Measurements from ENCODE around the gene VDAC1.
"Not testable (repeated sequence)": the region's sequence is repeated elsewhere in the genome, so short reads cannot be mapped to it uniquely, and the experiment has no call there.

The VDAC1 gene

DNA sequence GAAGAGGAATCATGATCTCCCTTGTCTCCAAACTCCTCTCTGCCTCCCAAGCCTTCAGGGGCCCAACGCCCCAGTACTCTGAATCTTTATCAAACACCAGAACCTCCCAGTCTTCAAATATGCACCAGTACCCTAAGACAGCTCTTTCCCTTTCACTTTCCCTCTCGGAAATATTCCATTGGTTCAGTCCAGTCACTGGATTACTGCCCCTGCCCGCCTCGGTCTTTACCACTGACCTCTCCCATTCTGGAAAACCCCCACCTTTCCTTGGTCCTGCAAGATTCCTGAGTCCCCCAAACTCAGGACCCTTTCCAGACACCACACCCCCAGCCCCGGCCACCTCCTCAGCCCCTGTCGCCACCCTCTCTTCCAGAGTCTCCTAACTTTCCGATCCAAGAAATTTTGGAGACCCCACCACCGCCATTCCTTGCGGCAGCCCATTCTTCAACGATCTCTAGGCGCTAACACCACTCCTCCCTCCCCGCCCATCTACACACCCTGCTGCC, 37.0 kb downstream of the VDAC1 start:
- DNase-seq (ENCODE audit: low read depth), result no peak

DNA sequence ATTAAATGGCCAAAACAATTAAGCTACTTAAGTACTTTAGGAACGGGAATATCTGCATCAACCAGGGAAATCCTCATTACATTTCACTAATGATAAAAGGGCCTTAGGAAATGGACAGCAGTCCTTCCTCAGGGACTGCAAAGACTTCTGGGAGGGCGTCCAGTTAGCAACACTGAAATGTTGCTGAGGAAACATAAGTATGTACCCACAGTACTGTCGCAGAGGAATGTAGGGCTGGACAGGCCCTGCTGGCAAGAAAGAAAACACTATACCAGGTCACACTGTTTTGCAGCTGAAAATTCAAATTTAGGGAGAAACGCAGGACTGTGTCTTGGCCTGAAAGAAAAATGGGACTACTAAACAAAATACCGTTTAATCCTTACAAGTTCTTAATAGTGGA, 37.7 kb downstream of the VDAC1 start:
- no peak for DNase-seq (ENCODE audit: low read depth)

DNA sequence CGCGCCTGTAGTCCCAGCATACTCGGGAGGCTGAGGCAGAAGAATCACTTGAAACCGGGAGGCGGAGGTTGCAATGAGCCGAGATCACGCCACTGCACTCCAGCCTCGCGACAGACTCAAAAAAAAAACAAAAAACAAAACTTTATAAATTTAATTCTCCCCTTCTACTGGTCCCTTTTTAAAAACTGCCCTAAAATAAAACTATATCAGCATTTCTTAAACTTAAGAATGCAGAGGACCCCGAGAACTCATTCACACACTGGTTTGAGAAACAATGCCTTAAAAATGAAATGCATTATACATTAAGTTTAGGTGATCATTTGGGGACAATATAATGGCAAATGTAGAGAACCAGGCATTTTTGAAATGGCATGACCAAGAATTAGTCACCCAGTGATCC, 38.7 kb downstream of the VDAC1 start:
- DNase-seq (ENCODE audit: low read depth), result no peak

DNA sequence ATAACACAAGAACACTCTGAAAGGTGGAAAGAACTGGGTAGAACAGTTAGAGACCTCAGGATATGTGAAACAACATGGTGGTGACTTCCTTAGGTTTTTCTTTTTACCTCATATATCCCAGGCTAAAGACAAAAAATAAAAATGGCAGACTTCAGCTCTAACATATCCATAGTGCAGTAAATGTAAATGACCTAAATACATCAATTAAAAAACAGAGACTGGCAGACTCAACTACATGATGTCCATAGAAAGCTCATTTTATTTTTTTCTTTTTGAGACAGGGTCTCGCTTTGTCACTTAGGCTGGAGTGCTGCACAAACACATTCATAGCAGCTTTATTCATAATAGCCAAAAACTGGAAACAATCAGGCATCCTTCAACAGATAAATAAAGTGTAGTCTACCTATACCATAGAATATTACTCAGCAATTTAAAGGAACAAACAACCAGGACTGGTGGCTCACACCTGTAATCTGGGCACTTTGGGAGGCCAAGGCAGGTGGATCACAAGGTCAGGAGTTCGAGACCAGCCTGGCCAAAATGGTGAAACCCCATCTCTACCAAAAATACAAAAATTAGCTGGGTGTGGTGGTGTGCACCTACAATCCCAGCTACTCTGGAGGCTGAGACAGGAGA, 41.2 kb downstream of the VDAC1 start:
- DNase-seq (ENCODE audit: low read depth), result no peak

DNA sequence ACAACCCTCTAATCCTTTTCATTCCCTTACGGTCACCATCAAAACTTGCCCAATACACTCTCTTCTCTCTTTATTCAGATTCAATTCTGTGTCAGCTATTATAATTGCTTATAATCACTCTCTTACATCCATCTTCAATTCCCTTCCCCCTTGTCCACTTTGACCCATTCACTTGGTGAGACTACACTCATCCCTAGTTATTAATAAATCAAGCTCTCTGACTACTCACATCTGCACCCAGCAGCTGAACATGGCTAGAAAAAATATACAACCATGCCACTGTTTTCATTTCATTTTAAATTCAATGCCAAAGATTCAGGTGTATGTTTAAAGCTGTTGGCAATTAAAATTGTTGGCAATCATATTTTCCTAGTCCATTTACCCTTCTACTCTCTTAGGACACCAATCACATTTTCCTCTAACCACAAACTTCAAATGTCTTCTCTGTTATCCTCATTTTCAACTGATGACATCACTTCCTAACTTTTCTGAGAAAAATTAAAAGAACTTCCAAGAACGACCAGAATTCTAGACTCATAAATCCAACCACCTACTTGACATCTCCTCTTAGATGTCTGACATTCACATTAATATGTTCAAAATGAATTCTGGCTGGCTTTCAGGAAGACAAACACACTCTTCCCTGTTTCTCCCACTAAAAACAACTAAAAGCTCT, 41.8 kb downstream of the VDAC1 start:
- DNase-seq (ENCODE audit: low read depth), result no peak

DNA sequence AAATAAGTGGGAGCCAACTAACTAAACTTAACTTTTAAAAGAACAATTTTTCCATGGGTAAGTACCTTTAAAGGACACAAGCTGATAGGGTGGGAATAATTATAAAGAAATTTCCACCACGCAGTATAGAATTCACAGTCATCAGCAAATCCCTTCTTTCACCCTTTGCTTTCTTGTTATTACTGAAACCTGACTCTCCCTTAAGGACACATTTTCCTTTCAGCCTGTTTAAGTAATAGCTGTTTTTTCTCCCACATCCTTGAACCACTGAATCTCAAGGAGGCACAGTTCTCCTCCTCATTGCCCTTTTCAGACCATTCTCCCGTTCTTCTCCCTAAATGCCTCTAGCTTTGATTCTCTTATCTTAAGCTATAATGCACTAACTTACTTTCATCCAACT, 42.6 kb downstream of the VDAC1 start:
- DNase-seq (ENCODE audit: low read depth), result peak; percentile 55

DNA sequence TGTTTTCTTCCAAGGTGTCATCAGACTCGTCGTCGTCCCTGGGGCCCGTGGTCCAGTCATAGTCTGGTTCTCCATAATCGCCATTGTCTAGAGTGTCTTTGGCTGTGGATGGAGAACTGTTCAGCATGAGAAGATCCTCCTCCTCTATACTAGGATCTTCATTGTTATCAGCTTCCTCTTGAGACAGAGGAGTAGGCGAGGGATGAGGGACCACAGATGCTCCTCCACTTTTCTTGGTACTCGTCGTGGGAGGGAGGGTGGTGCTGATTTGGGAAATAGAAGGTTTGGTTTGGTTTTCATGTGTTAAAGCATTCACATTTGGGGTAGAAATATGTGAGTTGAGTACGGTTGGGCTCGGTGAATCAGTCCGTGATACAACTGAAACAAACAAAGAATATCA, 45.1 kb downstream of the VDAC1 start:
- DNase-seq (ENCODE audit: low read depth), result no peak

DNA sequence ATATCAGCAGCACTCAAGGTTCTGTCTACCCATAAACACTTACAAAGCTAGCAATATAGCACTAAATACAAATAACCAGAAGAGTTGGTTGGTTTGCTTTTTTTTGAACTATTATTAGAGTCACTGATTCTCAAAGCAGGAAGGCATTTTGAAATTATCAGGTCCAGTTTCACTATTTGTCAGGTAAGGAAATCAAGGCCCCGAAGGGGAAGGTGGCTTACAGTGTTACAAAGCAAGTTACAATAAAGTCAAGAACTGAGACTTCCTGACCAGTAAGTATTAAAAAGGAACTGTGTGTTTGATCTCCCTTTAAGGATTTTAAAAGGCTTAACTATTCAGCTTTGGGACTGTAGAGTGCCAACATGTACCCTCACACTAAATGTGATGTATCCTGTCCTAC, 47.2 kb downstream of the VDAC1 start:
- no peak for DNase-seq (ENCODE audit: low read depth)

DNA sequence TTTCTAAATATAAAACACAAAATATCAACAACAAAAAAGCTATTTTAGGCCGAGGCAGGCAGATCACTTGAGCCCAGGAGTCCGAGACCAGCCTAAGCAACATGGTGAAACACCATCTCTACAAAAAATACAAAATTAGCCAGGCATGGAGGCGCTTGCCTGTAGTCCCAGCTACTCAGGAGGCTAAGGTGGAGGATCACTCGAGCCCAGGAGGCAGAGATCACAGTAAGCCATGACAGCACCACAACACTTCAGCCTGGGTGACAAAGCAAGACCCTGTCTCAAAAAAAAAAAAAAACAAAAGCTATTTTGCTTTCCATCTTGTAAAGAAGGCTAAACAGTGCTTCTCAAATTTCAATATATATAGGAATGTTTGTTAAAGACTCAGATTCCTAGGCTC, 47.7 kb downstream of the VDAC1 start:
- no peak for DNase-seq (ENCODE audit: low read depth)

DNA sequence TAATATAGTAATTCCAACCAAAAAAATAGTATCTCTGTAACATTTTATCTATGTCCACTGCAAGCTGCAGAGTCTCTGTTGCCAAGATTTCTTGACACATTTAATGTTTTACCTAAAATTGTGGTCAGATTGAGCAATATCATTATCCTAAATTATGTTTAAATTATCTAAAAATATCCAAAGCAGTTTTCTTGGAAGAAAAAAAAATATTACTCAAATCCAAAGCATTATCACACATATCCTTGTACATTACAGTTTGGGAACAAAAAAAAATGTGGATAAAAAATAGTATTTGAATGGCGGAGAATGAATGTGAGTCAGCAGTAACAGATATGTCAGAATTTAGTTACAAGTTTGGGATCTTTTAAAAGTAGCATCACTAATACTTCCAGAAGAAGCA, 48.6 kb downstream of the VDAC1 start:
- not testable (repeated sequence) for DNase-seq (ENCODE audit: low read depth)

DNA sequence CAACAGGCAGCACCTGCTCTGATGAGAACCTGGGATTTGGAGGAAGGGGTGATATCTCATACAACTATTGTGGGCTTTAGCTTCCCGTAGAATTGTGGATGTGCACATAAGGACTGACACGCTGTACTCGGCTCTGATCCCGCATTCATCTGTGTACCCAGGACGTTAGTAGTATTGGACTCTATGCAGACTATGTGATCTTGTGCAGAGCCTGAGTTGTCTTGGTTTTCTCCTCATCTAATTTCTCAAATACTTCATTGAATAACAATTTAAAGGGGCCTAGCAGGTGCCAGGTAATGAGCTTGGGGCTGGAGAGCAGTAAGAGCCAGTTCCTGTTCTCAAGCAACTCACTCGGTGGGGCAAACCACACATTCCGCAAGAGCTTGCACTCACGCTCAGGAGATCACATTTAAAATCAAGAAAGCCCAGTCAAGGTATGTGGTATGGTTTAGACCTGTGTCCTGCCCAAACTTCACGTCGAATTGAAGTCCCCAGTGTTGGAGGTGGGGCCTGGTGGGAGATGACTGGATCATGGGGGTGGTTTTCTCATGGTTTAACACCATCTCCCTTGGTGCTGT, 51.1 kb downstream of the VDAC1 start:
- DNase-seq (ENCODE audit: low read depth), result no peak

DNA sequence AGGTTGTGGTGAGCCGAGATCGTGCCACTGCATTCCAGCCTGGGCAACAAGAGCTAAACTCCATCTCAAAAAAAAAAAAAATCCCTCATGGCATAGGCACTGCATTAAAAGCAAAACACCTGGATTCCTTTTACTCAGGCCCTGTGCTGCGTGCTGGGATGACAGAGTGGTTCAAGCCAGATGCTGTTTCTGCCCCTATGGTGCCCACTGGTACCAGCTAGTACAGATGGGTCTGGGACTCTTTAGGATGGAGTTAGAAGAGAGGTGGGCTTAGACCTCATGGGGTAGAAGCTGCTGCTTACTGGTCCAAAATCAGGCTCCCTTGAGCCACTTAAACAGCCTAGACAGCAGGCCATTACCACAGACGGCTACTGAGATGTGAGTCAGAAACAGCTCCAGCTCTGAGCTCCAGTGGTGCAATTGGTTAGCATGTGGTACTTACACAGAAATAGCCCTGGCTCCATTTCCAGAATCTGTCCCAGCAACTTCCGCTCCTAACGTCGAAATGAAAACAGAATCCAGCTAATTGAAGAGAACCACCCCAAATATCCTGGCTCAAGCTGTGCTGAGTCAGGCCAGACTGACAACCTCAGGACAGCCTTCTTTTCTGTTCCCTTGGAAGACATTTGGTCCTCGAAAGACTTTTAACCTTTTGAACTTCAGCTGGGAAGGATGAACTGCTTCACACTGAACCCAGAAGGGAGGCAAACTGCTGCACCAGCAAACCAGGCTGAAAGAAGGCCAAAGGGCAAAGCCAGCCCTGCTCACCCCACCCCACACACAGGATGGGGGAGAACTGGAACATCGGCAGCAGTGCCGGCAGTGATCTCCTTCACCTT, 51.8 kb downstream of the VDAC1 start:
- peak; percentile 98 for DNase-seq (ENCODE audit: low read depth)

DNA sequence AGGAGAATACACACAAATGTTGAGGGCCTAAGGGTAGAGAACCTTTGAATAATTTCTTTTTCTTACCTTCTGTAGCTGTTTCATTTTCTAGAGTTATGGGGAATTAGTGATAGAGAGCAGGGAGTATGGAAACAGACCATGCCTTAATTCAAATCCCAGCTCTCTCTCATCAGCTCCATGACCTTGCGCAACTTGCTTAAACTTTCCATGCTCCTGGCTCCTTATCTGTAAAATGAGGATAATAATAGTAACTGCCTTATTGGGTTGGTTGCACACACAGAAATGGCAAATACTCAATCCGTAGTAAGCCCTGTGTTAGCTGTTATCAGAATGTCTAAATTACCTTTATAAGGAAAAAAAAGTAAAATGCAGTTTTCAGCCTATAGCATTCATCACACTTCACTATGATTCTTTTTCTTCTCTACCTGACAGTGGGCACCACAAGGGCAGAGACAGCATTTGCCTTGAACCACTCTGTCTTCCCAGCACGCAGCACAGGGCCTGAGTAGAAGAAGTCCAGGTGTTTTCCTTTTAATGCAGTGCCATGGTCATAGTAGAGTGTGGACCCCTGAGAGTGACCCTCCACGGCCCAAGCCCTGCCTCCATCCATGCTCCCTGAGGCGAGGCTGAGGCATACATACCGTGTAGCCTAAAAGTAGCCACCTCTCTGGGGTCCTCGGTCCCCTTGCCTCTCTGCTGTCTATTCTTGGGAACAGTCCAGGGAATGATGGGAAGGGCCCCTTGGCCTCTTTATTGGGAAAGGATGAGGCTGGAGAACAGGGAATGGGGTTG, 53.8 kb downstream of the VDAC1 start:
- no peak for DNase-seq (ENCODE audit: low read depth)

DNA sequence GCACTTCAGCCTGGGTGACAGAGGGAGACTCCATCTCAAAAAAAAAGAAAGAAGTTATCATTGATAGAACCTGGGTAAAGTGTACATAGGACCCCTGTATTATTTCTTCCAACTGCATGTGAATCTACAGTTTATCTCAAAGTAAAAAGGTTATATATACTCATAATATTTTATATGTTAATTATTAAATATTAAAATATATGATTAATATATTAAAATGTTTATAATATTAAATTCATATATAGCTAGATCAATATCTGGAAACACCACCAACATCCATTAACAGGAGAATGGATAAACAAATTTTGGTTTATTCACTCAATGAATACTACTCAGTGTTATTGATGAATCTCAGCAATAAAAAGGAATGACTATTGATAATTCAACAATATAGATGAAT, 56.1 kb downstream of the VDAC1 start:
- no peak for DNase-seq (ENCODE audit: low read depth)

DNA sequence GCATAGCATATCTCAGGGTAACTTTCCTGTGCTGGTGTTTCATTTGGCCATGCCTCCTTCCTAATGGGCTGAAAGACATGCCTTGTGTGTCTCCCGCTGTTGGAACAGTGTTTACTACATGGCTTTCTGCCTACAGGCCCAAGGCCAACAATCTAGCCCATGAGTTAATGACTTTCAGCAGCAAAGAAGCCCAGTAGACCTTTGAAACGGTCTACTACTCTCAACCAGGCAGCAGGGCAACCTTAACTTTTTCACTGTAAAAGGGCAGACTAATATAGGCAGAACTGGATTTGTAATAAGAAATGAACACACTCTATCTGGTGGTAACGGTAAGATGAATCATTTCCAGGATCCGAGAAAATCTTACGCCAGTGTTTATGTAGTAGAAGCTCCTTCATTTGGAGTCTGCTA, 57.3 kb downstream of the VDAC1 start:
- no peak for DNase-seq (ENCODE audit: low read depth)

DNA sequence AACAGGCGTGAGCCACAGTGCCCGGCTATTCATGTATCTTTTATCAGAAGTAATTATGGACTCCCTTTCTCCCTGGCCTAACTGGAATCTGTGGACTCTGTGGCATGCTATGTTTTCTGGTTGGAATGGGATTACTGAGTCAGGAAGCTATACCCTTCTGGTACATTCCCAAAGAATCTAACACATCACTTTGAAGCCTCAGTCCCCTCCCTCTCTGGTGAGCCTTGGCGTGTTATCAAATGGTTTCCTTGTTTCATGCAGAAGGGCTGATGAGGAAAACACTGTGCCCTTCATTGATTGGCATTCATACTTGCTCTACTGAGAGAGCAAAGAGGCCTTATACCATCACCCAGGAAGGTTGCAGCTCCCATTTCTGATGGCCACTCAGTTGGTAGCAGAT, 59.2 kb downstream of the VDAC1 start:
- no peak for DNase-seq (ENCODE audit: low read depth)

DNA sequence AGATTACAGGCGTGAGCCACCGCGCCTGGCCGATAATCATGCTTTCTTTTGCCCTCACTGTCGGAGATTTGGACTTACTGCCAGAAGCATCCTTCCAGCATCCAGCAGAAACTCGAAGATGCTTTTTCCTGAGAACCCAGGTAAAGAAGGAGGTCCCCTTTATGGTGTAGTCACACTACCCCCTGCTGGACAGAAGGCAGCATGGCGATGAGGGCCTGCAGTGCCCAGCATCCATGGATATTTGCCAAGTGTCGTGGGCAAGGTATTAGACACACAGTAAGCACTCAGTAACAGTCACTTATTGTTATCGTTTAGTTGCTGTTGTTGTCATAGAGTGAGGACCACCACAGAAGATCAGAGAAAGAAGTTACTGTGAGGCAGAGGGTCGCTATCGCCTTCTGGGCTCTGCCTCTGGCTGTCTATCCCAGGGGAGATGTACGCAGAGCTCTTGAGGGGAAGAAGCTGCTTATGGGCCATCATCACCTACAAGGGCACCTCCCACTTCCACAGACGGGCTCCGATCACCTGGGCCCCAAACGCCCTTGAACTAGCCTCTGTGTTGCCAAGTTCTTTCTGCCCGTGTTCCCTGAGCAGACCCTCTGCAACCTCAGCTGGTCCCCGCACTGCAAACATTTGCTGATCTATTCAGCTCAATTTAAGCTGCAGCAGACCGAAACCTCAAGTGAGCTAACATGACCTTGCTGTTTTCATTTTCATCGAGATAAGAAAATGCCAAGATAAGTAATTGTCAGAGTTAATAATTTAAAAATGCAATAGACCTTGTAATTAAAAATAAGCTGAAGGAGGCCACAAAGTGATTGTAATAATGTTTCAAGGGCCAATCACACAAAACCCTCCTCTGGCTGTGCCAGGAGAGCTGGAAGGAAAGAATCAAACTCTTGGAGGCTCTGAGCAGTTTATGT, 60.3 kb downstream of the VDAC1 start:
- no peak for DNase-seq (ENCODE audit: low read depth)

DNA sequence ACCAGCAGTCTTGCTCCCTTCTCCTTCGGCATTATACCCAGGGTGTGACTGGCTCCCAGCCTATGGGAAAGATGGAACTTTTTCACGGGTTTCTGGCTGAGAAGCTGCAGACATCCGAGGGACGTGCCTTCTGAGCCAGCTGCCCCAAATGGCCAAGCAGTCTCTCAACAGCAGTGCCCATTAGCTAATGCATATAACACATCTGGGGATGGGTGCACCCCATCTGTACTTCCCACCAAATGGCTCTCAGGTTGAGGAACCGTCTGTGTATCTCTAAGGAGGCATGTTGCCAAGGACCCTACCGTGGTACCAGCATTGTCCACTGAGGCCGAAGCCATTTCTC, 61.3 kb downstream of the VDAC1 start:
- DNase-seq (ENCODE audit: low read depth), result no peak

DNA sequence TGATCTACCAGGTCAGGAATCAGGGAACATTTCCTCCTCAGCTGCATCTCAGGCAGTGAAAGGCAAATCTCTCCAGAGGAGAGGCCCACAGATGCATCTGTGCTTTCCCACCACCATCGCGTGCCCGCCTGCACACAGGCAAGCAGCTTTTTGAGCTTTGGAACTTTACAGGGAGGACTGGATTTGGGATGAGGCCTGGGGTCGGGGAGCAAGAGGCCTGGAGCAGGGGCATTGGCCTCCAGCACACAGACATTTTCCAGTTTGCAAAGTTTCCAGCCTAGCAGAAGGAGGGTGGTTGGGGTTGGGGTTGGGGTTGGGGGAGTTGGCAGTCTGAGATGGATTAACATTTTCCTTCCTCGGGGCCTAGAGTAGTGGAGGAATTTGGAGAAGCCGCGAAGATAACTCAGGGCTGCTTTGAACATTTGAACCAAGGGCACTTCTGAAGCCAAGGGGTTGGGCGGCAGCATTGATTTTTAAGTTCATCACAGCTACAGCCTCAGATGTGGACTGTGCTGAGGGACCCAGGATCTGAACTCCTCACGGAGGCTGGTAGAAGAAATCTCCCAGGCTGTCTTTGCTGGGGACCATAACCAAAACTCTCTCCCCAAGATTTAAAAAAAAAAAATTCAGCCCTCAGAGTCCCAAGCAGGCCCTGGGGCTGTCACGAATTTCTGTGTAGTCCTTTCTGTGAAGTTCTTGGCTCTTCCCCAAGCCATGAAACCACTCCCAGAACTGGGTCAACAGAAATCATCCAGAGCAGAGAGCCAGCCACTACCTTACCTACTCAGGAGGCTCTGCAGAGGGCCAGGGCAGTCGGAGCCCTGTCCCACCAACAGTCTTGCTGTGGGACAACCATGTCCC, 61.9 kb downstream of the VDAC1 start:
- DNase-seq (ENCODE audit: low read depth), result no peak

Data from stromal cell of bone marrow (primary cell).